ENCODE measurements around the gene USP15. TPM values are rescaled to one million over a fixed set of nuclear protein-coding genes. Genes with fewer than 3 reads are reported as not detected.
"Not testable (repeated sequence)": the region's sequence is repeated elsewhere in the genome, so short reads cannot be mapped to it uniquely, and the experiment has no call there.

Gene USP15
- total RNA-seq, 1 donor from 2014 or later: 150 TPM

DNA sequence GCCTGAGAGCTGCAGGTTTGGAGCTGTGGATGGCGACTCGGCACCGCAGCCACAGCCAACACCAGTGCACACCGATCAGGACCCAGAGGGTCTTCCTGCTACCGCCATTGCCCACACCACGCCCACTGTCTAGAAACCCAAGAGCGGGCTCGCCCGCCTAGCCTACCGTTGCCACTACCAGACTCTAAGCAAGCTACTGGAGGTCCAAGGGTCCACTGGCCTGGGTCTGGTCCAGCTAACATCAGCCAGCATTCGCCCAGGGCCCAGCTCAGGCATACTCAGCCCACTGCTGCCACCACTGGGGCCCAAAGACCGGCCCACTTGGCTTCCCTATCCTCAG lies 175.9 kb downstream of the USP15 start:
- POLR2A ChIA-PET: no interaction called here

DNA sequence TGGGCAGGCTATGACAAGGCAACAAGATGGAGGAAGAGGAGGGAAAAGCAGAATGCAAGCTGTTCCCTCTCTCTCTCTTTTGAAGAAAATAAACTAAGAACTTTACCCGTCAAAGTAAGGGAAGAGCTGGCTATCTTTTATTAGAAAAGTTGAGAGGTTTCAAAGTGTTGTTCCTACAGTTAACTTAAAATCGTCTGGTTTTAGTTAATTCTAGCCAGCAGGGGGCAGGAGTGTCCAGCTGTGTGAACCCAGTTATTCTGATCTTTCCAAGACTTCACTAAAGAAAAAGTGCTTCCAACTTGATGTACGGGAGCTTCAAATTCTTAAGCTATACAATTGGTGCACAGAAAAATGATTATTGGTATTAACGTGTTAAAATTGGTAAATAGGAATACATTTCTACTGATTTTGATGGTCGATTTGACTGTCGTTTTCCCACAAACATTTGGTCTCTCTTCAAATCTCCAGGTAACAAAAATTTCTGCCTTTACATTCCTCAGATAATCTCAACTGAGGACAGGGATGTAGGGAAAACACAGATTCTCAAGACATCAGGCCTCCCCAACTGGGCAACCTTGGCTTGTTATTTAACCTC lies 178.0 kb downstream of the USP15 start:
- peaks cover 10% of the 10 kb centered on the region for H3K27me3 Mint-ChIP-seq
- no peak for ATAC-seq (ENCODE audit: low read depth)
- peaks cover 17% of the 10 kb centered on the region for H3K4me1 Mint-ChIP-seq
- CTCF ChIA-PET: interaction anchor here (0.6 to 5.5 kb wide), 19 partner anchors 8 to 375 kb away, joined by 3 to 110 read pairs (median 4); partner anchors contain the start of gene MON2
- no peaks in the 10 kb centered on the region for H3K36me3 Mint-ChIP-seq (ENCODE audit: low read depth)
- no peak for DNase-seq
- TF ChIP-seq, protein P1, sequence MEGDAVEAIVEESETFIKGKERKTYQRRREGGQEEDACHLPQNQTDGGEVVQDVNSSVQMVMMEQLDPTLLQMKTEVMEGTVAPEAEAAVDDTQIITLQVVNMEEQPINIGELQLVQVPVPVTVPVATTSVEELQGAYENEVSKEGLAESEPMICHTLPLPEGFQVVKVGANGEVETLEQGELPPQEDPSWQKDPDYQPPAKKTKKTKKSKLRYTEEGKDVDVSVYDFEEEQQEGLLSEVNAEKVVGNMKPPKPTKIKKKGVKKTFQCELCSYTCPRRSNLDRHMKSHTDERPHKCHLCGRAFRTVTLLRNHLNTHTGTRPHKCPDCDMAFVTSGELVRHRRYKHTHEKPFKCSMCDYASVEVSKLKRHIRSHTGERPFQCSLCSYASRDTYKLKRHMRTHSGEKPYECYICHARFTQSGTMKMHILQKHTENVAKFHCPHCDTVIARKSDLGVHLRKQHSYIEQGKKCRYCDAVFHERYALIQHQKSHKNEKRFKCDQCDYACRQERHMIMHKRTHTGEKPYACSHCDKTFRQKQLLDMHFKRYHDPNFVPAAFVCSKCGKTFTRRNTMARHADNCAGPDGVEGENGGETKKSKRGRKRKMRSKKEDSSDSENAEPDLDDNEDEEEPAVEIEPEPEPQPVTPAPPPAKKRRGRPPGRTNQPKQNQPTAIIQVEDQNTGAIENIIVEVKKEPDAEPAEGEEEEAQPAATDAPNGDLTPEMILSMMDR (IDR thresholded peaks at IDR 0.05): peak; percentile 76
- H3K9me3 Mint-ChIP-seq: peaks cover 20% of the 10 kb centered on the region
- intact Hi-C loops (cut with micrococcal nuclease): loop anchor here (1.0 kb wide), 4 partner anchors 28 to 375 kb away; partner anchors contain the start of gene MON2
- H3K4me3 Mint-ChIP-seq: no peak overlapping the region
- POLR2A ChIA-PET: no interaction called here
- no peak overlapping the region for H3K27ac Mint-ChIP-seq

More for the DNA sequence above, 175.9 kb downstream of the USP15 start:
- Mint-ChIP-seq H3K27me3 (peaks cover 13% of the 10 kb centered on the region), H3K9me3 (peaks cover 5% of the 10 kb centered on the region), H3K36me3 (ENCODE audit: low read depth) (no peaks in the 10 kb centered on the region), H3K27ac (no peak overlapping the region), H3K4me1 (peaks cover 17% of the 10 kb centered on the region), H3K4me3 (peak overlapping the region; percentile 79)
- DNase-seq (no peak), ATAC-seq (ENCODE audit: low read depth) (no peak)
- intact Hi-C loops (cut with micrococcal nuclease): no loop called here
- TF ChIP-seq, protein P1 (IDR thresholded peaks at IDR 0.05): no peak
- CTCF ChIA-PET: interaction anchor here (1.3 to 5.5 kb wide), 6 partner anchors 31 to 377 kb away, joined by 4 to 110 read pairs (median 5); partner anchors contain the start of gene MON2

DNA sequence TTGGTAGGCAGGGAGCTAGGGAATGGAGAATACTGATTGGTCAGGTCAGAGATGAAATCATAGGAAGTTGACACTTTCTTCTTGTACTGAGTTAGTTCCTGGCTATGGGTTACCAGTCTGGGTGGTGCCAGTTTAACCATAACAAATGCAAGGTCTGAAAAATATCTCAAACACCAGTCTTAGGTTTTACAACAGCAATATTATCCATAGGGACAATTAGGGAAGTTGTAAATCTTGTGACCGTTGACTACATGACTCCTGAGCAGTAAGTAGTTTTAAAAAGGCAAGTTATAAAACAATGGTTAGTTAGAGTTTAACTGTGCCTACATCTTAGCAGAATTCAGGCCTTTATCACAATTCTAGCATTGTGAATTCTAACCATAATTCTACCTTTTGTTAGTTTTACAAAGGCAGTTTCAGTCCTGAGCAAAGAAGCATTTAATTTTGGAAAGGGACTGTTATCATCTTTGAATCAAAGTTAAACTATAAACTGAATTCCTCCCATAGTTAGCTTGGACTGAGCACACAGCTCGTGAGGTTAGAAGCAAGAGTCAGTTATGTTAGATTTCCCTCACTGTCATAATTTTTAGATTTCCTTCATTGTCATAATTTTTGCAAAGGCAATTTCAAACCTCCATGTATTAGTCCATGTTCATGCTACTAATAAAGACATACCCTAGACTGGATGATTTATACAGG lies 186.7 kb downstream of the USP15 start:
- Mint-ChIP-seq H3K4me1 (no peaks in the 10 kb centered on the region), H3K9me3 (peaks cover 24% of the 10 kb centered on the region), H3K36me3 (ENCODE audit: low read depth) (peaks cover 6% of the 10 kb centered on the region), H3K27me3 (peaks cover 3% of the 10 kb centered on the region), H3K27ac (no peak overlapping the region), H3K4me3 (no peak overlapping the region)
- DNase-seq (no peak), ATAC-seq (ENCODE audit: low read depth) (no peak)
- TF ChIP-seq, protein P1 (IDR thresholded peaks at IDR 0.05): no peak
- CTCF ChIA-PET: interaction anchor here (1.1 kb wide), 1 partner anchor 9 kb away, joined by 3 read pairs; no protein-coding TSS in a partner anchor
- intact Hi-C loops (cut with micrococcal nuclease): no loop called here
- POLR2A ChIA-PET: no interaction called here

DNA sequence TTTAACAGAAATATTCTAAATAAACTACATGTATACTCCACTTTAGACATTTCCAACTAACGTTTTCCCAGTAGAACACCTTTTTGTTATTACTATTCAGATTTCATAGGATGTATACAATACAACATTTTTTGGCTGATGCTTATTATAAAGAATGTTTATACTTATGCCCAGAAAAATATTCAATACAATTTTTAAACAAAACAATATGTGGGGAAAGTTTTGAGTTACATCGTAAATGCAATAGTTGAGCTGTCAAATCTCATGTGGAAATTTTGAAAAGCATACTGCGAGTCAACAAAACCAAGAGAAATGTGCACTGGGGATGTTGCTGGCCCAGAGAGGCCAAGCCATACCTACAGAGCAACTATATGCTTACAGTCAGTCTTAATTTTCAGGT lies 188.2 kb downstream of the USP15 start:
- Mint-ChIP-seq H3K36me3 (ENCODE audit: low read depth) (peaks cover 6% of the 10 kb centered on the region), H3K27ac (no peak overlapping the region), H3K4me3 (no peak overlapping the region), H3K27me3 (peaks cover 7% of the 10 kb centered on the region), H3K9me3 (peaks cover 14% of the 10 kb centered on the region), H3K4me1 (no peaks in the 10 kb centered on the region)
- TF ChIP-seq, protein P1 (IDR thresholded peaks at IDR 0.05): no peak
- ChIA-PET POLR2A (no interaction called here), CTCF (interaction anchor here (0.7 kb wide), 1 partner anchor 346 kb away, joined by 3 read pairs; no protein-coding TSS in a partner anchor)
- no peak for ATAC-seq (ENCODE audit: low read depth)
- no peak for DNase-seq
- intact Hi-C loops (cut with micrococcal nuclease): no loop called here

DNA sequence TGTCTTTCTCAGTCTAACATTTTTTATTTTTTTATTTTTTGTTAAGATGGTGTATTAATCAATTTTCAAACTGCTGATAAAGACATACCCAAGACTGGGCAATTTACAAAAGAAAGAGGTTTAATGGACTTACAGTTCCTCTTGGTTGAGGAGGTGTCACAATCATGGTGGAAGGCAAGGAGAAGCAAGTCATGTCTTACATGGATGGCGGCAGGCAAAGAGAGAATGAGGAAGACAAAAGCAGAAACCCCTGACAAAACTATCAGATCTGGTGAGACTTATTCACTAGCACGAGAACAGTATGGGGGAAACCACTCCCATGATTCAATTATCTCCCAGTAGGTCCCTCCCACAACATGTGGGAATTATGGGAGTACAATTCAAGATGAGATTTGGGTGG lies 195.2 kb downstream of the USP15 start:
- CTCF ChIA-PET; H3K4me3 Mint-ChIP-seq; H3K36me3 Mint-ChIP-seq (ENCODE audit: low read depth); POLR2A ChIA-PET; intact Hi-C loops (cut with micrococcal nuclease); H3K4me1 Mint-ChIP-seq; ATAC-seq (ENCODE audit: low read depth); H3K9me3 Mint-ChIP-seq; DNase-seq; H3K27ac Mint-ChIP-seq: not testable (repeated sequence)
- H3K27me3 Mint-ChIP-seq: peaks cover 12% of the 10 kb centered on the region

Data from activated B cell treated with CpG ODN at 0.5 μM for 24 hours (primary cell).